Ramos (cell line): ENCODE measurements around the gene TCTN2.

ENCODE experiments used
- in situ Hi-C: fragments of 300-500 bp; cut with MboI; formaldehyde crosslinking; loops from one replicate; pipeline ENCODE4 v1.14.3; 2022; ENCODE audit warnings: low sequenced_read_pairs; ENCODE audit not compliant: unreplicated experiment

Gene TCTN2

GRCh38 chr12:123733229-123733628 lies 62.3 kb downstream of the TCTN2 start:
- in situ Hi-C loops: no loop called here

- in situ Hi-C loops: no loop called here
Observed at GRCh38 chr12:123734268-123734667, 63.4 kb downstream of the TCTN2 start.

GRCh38 chr12:123741937-123742572 lies 71.1 kb downstream of the TCTN2 start:
- in situ Hi-C loops: no loop called here

DNA sequence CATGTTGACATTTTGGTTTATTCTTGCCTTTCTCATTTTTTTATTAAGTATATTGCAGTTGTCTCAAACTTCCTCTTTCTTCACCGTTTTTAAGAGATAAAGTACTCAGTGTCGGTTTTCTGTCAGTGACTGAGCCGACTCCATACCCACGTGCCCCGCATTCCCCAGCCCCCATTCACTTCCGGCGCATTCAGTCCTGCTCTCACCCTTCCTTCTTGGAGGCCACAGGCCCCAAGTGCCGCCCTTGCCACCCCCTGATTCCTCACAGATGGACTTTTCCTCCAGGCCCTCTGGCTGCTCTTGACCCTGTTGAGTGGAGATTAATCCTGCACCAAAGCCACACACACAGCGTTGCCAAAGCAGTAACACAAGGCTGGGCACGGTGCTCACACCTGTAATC lies 72.1 kb downstream of the TCTN2 start:
- in situ Hi-C loops: no loop called here

DNA sequence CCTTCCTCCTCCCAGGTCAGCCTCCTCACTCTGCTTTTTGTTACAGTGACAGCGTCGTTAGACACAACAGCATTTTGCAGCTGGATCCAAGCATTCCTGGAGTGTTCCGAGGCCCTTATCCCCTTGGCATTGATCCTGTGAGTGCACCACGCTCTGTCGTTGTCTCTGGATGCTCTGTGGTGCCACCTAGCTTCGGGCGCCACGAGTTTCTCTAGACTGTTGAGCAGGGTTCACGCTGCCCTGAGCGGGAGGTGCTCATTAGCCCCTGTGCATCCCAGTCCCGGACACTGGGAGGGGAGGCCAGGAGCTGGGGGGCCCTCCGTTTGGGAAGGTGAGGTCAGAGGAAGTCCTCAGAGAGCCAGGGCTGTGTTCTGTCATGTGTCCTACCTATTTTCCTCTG lies 73.9 kb downstream of the TCTN2 start:
- in situ Hi-C loops: no loop called here

- in situ Hi-C loops: no loop called here
Observed at GRCh38 chr12:123747309-123747708, 76.4 kb downstream of the TCTN2 start.

- in situ Hi-C loops: no loop called here
Observed at GRCh38 chr12:123748161-123748560, 77.2 kb downstream of the TCTN2 start.

GRCh38 chr12:123748661-123749060 lies 77.7 kb downstream of the TCTN2 start:
- in situ Hi-C loops: no loop called here

DNA sequence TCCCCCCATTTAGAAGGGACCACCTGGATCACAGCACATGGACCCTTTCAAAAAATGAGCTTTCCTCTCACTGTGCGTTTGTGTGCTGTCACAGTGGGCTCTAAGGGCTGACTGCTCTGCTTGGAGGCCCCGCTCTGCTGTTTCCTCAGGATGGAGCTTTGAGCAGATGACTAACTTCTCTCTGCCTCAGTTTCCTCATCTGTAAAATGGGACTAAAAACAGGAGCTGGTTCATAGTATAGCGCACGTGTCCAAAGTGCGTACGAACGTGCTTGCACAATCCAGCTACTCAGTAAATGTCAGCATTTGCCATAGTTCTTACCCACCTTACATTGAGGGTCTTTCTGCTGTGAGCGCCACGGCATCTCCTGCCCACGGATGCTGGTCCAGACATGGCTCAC lies 78.4 kb downstream of the TCTN2 start:
- in situ Hi-C loops: no loop called here

GRCh38 chr12:123750159-123750656 lies 79.3 kb downstream of the TCTN2 start:
- in situ Hi-C loops: no loop called here

- in situ Hi-C loops: no loop called here
Observed at GRCh38 chr12:123752046-123752445, 81.1 kb downstream of the TCTN2 start.

- in situ Hi-C loops: no loop called here
Observed at GRCh38 chr12:123754041-123754772, 83.3 kb downstream of the TCTN2 start.

DNA sequence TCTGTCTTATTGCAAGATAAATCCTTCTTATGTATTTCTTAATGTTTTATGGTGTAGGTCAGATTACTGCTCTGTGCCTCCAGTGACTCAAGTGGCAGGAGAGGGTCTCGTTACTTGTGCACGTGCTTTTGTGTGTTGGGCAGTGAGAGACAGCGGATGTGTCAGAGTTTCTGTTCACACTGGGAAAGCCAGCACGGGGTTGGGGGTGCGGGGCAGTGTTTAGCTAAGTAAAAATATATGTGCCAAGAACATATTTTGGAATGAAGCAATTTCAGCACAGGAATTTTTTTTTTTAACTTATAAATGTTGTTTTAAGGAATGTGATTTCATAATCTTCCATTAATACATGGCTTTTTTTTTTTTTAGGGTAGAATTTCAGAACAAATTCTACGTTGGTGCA lies 86.6 kb downstream of the TCTN2 start:
- in situ Hi-C loops: no loop called here
